M059J (cell line): ENCODE measurements around the gene NCOA6. TPM values are rescaled to one million over a fixed set of nuclear protein-coding genes. Genes with fewer than 3 reads are reported as not detected.
"Not testable (repeated sequence)": the region's sequence is repeated elsewhere in the genome, so short reads cannot be mapped to it uniquely, and the experiment has no call there.

Experiments
- DNase-seq: peaks from one replicate; pipeline ENCODE4 v3.0.0-alpha.2; 2012; ENCODE audit warnings: low read depth
- total RNA-seq: library from RNA; depleted of rRNA; stranded (reverse); fragments of >200 nt; shearing (Covaris generic); gene quantifications from 2 replicates; pipeline ENCODE4 v1.2.3, GENCODE V29; 2014

Gene NCOA6
- total RNA-seq, 1 experiment from 2014 or later: 14.5 TPM

DNA sequence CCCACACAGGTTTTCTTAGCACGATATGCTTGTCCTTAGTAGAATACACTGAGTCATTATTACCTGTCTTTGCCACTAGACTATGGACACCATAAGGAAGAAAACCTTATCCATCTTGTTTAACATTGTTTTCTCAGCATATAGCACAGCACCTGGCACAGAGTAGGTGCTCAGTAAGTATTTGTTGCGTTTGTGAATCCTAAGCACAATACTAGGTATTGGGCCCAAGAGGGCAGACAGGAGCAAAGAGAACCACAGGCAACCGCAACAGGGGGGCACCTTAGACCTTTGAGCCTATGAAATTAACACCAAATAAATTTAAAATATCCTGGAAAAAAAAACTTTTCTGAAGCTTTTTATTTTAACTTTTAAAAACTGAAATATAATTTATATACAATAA is 3.7 kb upstream of the NCOA6 start:
- no peak for DNase-seq

DNA sequence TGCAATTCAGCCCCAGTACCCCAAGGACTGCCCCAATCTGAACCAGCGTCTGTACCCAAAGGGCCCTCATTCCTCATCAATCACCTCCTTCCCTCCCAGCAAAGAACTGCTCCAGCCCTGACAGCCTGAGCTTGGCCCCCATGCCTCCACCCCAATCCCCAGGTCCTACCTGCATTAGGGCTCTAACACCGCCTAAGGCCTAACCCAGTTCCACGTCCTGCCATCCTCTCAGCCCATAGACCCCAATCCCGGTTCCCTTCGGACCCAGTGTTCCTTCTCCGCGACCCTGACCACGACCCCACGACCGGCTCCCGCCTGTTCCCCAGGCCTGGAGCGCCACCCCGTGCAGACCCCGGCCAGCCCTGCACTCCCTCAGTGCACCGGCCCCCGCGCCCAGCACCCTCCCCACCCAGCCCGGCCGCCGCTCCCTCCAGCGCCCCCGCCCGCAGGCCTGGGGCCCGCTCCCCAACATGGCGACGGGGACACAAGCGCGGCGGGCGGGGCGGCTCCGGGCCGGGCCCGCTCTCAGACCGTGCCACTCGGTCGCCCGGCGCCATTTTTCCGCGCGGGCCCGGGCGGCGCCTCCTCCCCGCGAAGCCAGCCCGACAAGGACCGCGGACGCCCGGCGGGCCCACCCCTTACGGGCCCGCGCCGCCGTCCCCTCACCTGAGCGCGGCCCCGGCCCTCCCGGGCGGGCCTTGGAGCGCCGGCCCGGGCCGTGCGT is 483 bp downstream of the NCOA6 start:
- peak; percentile 60 for DNase-seq

DNA sequence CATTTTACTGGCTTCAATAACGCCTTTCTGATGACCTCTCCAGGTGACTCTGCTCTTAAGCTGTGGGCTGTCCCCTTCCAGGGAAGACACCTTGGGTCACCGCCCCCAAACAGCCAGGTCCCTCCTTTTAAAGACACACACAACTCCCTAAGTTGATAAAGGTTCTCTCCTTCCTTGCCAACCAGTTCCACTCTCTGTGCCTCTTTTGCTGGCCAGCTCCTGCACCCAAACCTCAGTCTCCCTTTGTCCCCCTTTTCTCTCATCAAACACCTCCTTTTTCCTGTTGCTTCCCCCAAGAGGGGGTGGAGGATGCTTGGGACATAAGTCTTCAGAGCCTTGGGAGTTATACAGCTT is 1.0 kb downstream of the NCOA6 start:
- DNase-seq: peak; percentile 90

DNA sequence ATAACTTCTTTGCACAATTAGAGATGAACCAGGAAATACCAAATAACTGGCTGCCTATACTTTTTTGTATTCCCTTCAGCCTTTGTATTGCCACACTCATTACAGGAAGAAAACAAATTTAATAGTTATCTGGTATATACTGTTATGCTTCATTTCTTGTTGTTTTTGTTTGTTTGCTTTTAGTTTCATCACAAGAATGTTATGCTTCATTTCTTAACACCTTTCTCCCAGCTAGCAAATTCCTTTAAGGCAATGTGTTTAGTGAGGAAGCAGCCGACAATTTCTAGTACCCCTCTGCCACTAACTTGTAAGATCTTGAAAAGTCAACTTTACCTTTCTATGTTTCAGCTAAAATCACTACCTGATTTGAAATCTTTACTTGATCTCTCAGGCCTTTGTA is 1.4 kb downstream of the NCOA6 start:
- DNase-seq: no peak

DNA sequence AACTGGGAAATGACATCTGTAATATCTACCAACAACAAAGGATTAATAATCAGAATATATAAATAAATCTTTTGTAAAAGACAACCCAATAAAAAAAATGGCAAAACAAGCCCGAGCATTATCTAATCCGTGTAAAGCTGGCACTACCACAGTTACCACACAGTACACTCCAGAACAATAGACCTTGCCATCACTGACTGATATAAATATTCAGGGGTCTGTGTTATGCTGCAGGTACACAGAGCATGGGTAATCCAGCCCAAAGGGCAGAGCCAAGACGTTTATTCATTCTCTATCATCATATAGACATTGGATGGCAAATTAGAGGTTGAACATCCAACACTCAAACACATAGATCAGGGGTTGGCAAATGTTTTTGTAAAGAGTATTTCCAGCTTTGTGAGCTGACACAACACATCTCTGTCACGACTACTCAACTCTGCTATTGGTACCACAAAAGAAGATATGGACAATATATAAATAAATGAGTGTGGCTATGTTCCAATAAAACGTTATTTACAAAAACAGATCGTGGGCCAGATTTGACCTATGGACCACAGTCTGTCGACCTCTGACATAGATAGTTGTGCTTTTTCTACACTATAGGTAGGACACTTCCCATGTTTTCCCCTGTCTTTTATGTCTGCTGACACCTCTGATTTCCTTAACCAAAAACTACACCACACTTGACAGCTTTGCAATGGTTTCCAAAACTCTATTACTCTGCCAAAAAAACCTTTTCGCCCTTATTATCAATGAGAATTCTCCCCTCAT is 4.5 kb downstream of the NCOA6 start:
- no peak for DNase-seq

DNA sequence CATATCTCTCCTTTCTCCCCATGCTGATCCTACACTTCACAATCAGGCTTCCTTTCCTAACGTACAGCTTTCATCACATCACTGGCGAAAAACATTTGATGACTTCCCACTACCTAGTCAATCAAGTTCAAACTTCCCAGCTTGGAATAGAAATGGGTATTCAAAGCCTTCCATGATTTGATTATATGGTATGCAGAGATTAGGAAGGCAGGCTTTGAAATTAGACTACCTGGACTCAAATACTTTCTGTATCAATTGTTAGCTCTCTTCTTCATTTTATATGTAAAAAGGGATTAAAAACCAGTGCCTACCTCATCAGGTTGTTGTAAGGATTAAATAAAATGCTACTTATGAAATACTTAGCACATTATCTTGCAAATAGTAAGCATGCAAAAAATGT is 7.7 kb downstream of the NCOA6 start:
- no peak for DNase-seq

DNA sequence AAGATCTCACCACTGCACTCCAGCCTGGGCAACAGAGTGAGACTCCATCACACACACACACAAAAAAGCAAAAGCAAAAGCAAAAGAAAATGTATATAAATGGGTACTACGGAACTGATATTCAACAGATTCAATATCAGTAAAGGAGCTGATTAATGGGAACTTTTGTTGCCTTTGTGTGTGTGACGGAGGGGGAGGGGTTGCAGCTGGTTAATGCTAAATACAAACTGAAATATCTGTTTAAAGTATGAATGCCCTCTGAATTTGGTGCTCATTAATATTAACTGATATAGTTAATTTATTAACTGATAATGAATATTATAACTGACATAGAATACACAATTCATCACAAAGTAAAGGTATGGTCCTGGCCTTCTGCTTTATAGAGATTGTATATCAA is 8.4 kb downstream of the NCOA6 start:
- DNase-seq: no peak

DNA sequence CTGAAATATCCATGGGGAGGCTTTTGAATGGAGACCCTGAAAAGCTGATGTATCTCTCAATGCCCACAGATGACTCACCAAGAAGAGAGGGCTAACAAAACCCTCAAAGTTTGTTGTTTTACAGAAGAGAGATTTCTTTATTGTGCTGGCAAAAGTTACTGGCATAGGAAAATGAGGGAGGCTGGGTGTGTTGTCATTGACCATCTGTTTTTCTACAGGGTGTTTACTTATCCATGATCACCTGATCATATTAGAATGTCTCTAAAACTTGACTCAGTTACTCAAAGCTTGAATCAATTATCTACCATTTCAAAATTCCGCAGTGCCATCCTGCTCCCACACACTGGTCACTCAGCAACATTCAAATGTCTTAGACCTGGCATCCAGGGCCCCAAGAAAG is 9.8 kb downstream of the NCOA6 start:
- peak; percentile 36 for DNase-seq

DNA sequence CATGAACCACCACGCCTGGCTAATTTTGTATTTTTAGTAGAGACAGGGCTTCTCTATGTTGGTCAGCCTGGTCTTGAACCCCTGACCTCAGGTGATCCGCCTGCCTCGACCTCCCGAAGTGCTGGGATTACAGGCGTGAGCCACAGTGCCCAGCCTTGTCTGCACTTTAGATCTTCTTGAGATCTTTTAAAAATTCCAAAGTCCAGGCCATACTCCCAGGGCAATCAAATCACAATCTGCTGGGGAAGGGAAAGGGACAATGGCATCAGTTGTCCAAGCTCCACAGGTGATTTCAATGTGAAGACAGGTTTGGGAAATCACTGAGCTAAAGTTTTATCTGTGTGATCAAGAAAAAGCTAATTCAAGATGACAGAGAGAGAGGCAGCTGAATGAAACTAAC is 16.9 kb downstream of the NCOA6 start:
- DNase-seq: no peak

DNA sequence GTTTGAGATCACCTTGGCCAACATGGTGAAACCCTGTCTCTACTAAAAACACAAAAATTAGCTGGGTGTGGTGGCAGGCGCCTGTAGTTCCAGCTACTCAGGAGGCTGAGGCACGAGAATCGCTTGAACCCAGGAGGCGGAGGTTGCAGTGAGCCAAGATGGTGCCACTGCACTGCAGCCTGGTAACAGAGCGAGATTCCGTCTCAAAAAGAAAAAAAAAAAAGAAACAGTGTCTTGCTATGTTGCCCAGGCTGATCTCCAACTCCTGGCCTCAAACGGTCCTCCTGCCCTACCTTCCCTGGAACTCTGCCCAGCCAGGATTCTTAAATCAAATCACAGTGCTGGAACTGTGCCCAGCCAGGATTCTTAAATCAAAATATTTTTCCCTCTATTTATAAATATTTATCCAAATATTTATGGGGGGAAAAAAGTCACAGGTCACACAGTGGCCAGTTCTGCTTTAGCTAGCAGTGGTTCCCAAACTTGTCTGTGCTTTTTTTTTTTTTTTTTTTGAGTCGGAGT is 17.4 kb downstream of the NCOA6 start:
- DNase-seq: peak; percentile 50

DNA sequence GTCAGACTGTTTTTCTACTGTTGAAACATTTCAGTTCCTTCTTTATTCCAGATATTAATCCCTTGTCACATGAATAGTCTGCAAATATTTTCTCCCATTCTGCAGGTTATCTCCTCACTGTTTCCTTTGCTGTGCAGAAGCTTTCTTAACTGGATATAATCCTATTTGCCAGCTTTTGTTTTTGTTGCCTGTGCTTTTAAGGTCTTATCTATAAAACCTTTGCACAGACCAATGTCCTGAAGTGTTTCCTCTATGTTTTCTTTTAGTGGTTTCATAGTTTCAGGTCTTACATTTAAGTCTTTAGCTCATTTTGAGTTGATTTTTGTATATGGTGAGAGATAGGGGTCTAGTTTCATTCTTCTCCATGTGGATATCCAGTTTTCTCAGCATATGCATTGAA is 19.2 kb downstream of the NCOA6 start:
- DNase-seq: no peak

DNA sequence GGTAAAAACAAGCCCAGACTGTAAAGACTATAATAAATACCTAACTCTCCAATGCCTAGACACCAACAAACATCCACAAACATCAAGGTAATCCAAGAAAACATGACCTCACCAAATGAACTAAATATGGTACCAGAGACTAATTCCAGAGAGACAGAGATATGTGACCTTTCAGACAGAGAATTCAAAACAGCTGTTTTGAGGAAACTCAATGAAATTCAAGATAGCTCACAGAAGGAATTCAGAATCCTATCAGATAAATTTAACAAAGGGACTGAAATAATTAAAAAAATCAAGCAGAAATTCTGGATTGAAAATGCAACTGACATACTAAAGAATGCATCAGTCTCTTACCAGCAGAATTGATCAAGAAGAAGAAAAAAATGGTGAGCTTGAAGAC is 26.6 kb downstream of the NCOA6 start:
- DNase-seq: no peak

DNA sequence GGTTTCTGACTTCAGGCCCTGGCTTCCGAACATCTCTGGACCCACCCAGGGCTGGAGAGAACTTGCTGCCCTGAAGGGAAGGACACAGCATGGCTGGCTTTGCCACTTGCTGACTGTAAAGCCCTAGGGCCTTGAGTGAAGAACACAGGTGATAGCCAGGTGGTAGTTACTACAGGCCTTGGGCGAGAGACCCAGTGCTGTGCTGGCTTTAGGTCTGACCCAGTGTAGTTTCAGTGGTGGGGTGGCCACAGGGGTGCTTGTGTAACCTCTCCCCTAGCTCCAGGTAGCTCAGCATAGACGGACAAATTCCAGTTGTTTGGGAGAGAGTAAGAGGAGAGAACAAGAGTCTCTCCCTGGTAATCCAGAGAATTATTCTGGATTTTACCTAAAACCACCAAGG is 27.1 kb downstream of the NCOA6 start:
- no peak for DNase-seq

DNA sequence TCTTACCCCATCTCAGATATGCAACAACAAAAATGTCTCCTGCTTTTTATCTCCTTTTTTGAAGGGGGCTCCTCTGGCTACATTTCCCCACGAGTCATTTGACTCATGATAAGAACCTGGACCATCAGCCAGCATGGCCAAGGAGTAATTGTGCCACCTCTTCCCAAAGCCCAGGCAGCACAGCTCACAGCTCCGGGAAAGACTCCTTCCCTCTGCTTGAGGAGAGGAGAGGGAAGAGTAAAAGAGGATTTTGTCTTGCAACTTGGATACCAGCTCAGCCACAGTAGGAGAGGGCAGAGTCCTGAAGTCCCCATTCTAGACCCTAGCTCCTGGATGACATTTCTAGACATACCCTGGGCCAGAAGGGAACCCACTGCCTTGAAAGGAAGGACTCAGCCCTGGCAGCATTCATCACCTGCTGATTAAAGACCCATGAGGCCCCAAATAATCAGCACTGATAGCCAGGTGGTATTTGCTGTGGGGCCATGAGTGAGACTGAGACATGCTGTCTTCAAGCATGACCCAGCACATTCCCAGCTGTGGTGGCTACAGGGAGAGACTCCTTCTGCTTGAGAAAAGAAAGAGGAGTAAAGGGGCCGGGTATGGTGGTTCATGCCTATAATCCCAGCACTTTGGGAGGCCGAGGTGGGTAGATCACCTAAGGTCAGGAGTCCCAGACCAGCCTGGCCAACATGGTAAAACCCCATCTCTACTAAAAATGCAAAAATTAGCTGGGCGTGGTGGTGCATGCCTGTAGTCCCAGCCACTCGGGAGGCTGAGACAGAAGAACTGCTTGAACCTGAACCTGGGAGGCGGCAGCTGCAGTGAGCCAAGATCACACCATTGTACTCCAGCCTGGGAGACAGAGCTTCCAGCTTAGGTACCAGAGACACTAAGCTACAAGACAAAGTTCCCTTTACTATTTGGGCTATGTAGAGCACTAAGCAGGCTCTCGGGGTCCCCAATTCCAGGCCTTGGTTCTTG is 28.1 kb downstream of the NCOA6 start:
- DNase-seq: no peak

DNA sequence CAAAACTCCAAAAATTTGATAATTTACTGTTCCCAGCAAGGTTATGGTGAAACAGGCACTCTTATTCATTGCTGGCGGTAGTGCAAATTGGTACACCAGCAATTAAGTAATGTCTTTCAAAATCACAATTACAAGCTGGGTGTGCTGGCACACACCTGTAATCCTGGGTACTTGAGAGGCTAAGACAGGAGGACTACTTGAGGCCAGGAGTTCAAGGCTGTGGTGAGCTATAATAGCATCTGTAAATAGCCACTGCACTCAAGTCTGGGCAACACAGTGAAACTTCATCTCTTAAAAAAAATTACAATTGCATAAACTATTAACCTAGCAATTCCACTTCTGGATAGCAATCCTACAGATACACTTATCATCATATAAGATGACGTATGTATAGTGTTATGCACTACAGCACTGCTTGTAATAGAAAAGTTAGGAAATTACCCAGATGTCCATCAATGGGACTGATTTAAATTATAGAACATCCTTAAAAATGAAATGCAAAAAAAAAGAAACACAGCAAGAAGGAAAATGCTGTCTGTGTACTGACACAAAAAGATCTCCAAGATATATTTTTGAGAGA is 31.4 kb downstream of the NCOA6 start:
- no peak for DNase-seq

DNA sequence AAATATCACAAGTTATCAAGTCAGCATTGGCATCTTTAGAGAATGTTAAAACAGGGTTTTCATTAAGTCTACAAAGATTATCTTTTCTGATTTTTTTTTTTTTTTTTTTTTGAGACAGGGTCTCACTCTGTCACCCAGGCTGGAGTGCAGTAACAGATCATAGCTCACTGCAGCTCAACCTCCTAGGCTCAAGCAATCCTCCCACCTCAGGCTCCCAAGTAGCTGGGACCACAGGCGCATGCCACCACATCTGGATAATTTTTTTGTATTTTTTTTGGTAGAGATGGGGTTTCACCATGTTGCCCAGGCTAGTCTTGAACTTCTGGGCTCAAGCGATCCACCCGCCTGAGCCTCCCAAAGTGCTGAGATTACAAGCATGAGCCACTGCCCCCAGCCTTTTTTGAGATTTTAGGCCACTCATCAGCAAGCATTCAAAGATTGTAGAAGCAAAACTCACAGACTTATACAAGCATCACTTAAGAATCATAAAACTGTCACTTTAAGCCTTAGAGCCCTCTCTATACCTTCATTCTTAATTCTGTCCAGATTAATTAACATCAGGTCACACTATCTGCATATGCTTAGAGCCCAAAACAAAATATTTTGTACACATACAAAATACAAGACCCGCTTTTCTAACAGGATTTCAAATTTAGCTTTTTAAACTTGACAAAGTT is 32.6 kb downstream of the NCOA6 start:
- DNase-seq: no peak

DNA sequence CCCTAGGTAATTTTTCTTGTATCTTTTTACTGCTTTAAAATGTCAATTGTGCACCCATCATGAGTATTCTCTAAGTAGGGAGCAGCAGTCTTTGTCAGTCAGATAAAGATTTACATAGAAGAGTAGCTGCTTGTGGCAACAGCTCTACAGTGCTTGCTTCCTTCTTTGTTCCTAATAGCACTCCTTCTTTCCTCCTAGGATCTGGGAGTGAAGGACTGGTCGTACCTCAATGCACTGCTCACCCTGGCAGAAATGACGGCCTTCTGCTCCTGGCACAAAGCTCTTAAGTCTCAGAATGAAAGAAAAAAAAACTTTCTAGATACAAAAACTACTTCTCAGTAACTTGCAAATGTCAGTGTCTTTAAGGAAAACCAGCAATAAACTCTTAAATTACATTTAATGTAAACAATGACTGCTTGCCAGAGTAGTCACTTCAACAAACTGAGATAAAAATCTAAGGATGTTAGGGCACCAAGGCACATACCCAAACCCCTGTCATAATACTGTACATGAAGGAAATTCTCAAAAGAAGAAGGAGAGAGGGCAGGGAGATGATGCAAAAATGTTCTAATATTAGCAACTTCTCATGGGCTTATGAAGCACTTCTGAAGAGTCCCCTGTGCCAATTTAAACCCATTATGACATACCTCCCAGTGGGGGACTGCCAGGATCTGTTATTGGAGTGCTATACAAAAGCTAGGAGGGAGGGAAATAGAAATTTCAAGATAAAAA is 34.0 kb downstream of the NCOA6 start:
- peak; percentile 73 for DNase-seq

DNA sequence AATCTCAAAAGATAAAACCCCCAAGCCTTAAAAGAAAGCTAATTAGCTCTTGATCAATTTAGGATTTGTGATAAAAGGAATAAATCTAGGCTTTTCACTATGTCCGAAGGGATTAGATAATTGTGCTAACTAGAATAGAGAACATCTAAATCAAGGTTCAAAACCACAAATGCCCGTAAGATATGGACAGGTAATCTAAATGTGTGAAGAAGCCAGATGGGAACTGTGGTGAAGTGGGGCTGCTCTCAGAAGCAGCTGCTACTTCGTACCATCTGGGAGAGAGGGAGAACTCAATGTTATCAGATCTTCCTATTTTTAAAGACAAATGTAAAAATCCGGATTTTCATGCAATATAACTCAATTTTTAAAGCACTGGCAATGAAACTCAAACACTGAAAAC is 44.2 kb downstream of the NCOA6 start:
- DNase-seq: no peak

DNA sequence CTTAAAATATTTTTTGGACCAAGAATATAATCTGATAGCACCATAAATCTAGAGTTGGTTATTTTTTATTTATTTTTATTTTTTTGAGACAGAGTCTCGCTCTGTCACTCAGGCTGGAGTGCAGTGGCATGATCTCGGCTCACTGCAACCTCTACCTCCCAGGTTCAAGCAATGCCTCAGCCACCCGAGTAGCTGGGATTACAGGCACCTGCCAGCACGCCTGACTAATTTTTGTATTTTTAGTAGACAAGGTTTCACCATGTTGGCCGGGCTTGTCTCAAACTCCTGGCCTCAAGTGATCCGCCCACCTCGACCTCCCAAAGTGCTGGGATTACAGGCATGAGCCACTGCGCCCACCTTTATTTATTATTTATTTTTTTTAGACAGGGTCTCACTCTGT is 45.2 kb downstream of the NCOA6 start:
- DNase-seq: not testable (repeated sequence)

DNA sequence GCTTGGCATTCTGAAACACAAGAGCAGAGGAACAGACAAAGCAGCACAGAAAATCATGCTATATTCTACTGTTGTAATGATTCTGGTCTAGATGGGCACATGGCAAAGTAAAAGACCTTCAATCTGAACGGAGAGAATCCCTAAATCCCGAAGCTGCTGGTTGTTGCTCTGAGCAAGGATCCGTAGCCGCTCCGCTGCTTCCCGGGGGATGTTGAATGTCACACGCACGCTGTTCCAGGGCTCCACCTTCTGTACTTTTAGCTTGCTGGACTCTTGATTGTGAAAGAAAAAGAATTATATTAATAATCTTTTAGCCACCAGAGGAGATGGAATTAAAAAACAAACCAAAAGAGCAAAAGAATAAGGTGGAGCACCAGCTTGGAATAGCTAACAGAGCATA is 49.3 kb downstream of the NCOA6 start:
- no peak for DNase-seq

DNA sequence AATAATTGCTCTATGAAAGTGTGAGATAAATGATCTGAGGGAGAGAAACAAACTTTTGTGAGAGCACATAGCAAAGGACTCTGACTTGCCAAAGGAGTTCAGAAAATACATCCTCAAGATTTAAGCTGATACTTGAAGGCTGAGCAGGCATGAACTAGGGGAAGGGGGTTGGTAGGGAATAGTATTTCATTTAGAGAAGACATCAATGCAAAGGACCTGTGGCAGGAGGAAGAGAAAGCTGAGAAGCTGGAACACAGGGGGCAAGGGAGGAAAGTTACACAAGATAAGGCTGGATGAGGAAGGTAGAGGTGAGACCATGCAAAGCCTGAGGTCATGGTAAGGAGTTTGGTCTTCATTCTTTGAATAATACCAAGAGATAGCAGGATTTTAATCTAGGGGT is 50.6 kb downstream of the NCOA6 start:
- no peak for DNase-seq
